AG08395 (cell line): Measurements from ENCODE around the gene SCML1.
"Not testable (repeated sequence)": the region's sequence is repeated elsewhere in the genome, so short reads cannot be mapped to it uniquely, and the experiment has no call there.

ENCODE experiments used
- DNase-seq: peaks from one replicate; pipeline ENCODE4 v3.0.0; 2012; ENCODE audit warnings: mixed read lengths, low spot score

The SCML1 gene

DNA sequence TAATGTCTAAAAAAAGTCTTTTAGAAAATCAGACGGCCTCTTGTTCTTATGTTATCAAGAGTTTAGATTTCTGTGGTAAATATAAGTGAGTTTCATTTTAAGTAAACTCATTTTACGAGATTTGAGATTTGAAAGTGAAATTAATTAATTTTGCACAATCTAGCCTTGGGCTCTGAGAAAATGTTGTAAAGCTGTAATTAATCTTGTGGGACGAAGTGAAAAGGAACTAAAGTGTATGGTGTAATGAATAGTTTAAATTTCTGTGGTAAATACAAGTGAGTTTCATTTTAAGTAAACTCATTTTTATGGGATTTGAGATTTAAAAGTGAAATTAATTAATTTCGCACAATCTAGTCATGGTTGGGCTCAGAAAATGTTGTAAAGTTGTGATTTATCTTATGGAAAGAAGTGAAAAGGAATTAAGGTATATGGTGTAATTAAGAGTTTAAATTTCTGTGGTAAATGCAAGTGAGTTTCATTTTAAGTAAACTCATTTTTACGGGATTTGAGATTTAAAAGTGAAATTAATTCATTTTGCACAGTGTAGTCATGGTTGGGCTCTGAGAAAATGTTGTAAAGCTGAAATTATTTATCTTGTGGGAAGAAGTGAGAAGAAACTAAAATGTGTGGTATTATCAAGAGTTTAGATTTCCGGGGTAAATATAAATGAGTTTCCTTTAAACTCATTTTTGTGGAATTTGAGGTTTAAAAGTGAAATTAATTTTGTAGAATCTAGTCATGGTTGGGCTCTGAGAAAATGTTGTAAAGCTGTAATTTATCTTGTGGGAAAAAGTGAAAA, 1.6 kb downstream of the SCML1 start:
- no peak for DNase-seq

- no peak for DNase-seq
Observed at GRCh38 chrX:17740137-17741122, 3.1 kb downstream of the SCML1 start.

GRCh38 chrX:17741123-17741511, 3.8 kb downstream of the SCML1 start:
- no peak for DNase-seq

DNA sequence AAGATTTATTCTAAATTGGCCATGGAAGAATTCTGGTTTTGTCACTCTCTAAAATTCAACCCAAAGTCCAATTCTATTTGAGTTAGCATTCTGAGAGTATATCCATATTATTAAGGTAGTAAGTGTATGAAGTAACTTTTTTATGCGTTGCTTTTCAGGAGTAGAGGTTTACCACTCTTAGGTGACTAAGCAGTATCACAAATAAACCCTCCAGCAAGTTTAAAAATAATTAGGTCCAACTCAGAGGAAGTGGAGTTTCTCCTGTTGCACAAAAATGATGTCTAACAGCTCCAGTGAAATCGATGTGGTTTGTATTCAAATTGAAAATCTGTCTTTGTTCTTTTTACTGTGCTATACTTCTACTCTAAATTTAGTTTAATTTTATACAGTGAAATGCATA, 6.6 kb downstream of the SCML1 start:
- DNase-seq = no peak

- no peak for DNase-seq
Observed at GRCh38 chrX:17744896-17745523, 7.7 kb downstream of the SCML1 start.

DNA sequence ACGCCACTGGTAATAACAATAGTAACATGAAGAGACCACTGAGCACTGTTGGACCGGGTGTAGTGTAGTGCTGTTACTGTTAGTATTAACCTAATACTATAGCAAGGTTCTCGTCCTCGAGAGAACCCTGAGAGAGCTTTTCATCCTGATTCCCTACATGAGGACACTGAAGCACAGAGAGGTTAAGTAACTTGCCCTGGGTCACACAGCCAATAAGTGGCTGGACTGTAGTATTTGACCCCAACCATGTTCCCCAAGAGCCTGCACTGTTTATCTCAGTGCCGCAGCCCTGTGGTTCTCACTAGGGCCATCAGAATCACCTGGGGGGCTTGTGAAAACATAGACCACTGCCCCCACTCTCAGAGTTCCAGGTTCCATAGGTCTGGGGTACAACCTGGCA, 10.4 kb downstream of the SCML1 start:
- no peak for DNase-seq

- no peak for DNase-seq
Observed at GRCh38 chrX:17748684-17749083, 11.4 kb downstream of the SCML1 start.

- DNase-seq = no peak
Observed at GRCh38 chrX:17750436-17750835, 13.1 kb downstream of the SCML1 start.

- DNase-seq = no peak
Observed at GRCh38 chrX:17758382-17758781, 21.1 kb downstream of the SCML1 start.

DNA sequence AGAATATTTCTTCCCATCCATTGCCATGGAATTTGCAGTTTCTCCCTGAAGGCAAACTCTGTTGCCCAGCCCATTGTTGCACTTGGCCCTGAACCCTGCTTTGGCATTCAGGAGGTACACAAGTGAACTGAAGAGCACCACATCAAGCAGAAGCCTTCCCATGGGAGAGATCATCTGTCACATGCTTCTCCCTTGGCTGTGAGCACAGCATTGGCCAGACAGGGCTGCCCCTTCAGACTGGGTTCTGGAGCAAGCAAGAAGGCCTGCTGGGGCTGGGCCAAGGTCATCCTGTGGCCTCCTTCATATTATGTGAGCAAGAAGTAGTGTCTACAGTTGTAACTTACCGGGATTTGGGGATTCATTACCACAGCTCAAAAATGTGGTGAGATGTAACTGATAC, 22.7 kb downstream of the SCML1 start:
- DNase-seq = no peak

GRCh38 chrX:17767734-17768133, 30.4 kb downstream of the SCML1 start:
- DNase-seq = no peak

DNA sequence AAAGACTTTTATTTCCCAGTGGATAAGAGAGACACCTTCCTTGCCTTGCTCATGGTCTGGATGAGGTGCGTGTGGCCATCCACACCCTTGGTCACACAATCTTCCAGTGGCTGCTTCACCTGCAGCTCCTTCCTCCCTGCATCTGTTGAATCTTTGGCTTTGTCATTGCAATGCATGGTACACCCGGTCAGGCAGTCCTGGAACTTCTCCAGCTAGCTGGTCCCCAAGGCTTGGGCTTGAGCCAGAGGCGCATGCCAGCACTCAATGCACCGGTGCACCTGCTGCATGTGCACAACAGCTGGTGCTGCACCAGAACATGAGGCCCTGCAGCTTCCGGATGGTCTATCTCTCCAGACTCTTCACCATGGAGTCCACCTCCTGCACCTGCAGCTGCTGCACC, 31.7 kb downstream of the SCML1 start:
- DNase-seq = no peak

DNA sequence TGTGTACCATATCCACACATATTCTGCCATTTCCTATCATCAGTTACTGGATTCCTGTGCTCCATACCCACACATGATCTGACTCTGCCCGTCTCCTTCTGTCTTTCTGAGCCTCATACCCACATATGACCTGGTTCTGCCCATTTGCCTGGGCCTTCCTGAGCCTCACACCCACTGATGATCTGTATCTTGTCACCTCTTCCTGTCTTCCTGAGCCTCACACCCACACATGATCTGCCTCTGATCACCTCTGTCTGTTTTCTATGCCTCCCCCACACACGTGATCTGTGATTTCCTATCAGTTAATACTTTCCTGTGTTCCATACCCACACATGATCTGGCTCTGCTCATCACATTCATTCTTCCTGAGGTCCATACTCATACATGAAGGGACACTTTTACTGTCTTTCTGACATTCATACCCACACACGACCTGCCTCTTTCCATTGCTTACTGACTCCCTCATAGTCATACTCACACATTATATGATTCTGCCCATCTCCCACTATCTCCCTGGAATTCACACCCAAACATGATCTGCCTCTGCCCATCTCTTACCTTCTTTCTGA, 32.5 kb downstream of the SCML1 start:
- DNase-seq = no peak

DNA sequence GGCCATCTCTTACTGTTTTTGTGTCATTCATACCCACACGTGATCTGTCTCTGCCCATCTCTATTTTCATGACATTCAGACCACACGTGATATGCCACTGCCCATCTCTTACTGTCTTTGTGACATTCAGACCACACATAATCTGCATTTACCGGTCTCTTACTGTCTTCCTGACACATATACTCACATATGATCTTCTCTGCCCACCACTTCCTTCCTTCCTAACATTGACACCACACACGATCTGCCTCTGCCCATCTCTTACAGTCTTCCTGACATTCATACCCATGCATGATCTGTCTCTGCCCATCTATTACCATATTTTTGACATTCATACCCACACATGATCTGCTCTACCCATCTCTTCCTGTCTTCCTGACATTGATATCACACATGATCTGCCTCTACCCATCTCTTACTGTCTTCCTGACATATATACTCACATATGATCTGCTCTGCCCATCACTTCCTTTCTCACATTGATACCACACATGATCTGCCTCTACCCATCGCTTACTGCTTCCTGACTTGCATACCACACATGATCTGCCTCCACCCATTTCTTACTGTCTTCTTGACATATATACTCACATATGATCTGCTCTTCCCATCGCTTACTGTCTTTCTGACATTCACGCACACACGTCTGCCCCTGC, 36.1 kb downstream of the SCML1 start:
- DNase-seq = no peak

DNA sequence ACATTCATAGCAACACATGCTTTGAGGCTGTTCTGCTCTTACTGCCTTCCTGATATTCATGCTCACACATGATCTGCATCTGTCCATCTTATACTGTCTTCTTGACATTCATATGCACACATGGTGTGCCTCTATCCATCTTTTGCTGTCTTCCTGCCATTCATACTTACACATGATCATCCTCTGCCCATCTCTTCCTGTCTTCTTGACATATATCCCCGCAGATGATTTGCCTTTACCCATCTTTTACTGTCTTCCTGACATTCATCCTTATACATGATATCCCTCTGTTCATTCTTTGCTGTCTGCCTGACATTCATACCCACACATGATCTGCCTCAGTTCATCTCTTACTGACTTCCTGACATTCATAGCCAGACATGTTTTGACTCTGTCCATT, 36.8 kb downstream of the SCML1 start:
- DNase-seq = no peak

GRCh38 chrX:17778997-17779396, 41.7 kb downstream of the SCML1 start:
- DNase-seq = no peak

DNA sequence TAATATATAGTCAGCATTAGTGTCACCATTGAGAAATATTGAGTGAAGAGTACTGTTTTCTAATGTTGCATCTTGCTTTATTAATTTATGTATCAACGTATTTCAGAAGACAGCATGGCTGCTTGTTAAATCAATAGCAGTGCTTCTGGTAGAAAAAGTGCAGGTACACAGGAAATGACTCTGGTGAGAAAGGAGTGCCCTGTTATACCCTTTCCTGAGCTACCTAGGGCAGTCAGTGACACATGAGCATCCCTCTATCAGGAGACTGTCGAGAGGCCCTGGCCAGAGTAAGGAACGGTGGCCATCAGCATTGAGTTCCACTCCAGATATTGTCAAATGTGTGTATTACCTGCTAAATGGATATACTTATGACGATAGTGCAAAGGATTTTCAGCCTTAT, 42.1 kb downstream of the SCML1 start:
- no peak for DNase-seq

DNA sequence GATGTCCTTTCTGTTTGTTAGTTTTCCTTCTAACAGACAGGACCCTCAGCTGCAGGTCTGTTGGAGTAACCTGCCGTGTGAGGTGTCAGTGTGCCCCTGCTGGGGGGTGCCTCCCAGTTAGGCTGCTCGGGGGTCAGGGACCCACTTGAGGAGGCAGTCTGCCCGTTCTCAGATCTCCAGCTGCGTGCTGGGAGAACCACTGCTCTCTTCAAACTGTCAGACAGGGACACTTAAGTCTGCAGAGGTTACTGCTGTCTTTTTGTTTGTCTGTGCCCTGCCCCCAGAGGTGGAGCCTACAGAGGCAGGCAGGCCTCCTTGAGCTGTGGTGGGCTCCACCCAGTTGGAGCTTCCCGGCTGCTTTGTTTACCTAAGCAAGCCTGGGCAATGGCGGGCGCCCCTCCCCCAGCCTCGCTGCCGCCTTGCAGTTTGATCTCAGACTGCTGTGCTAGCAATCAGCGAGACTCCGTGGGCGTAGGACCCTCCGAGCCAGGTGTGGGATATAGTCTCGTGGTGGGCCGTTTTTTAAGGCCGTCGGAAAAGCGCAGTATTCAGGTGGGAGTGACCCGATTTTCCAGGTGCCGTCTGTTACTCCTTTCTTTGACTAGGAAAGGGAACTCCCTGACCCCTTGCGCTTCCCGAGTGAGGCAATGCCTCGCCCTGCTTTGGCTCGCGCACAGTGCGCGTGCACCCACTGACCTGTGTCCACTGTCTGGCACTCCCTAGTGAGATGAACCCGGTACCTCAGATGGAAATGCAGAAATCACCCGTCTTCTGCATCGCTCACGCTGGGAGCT, 49.5 kb downstream of the SCML1 start:
- DNase-seq = not testable (repeated sequence)

- no peak for DNase-seq
Observed at GRCh38 chrX:17787557-17787956, 50.3 kb downstream of the SCML1 start.

DNA sequence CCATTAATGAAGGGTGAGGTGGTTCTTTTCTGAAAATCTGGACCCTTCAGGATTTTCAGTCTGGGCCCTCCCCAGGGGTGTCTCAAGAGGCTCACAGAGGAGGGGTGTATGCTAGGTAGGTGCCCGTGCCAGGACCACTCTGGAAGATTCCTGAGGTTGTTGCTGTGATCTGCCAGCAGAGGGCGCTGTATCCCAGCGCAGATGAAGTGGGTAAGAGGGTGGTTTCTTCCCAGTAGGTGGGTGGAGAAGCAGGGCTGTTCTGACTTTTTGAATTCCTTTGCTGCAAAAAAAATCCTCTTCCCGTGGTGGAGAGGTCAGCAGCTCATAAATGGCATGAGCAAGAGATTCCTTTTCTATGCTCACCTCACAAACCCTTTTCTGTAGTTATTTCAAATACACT, 51.1 kb downstream of the SCML1 start:
- peak; percentile 64 for DNase-seq
